GM21526 (cell line): Measurements from ENCODE around the gene ST3GAL2.

ENCODE experiments used
- ATAC-seq: cut with Tn5 transposase; IDR thresholded peaks from one replicate; pipeline ENCODE4 v1.9.1; 2021; ENCODE audit warnings: moderate library complexity; ENCODE audit not compliant: unreplicated experiment, low FRiP score

ST3GAL2 gene

DNA sequence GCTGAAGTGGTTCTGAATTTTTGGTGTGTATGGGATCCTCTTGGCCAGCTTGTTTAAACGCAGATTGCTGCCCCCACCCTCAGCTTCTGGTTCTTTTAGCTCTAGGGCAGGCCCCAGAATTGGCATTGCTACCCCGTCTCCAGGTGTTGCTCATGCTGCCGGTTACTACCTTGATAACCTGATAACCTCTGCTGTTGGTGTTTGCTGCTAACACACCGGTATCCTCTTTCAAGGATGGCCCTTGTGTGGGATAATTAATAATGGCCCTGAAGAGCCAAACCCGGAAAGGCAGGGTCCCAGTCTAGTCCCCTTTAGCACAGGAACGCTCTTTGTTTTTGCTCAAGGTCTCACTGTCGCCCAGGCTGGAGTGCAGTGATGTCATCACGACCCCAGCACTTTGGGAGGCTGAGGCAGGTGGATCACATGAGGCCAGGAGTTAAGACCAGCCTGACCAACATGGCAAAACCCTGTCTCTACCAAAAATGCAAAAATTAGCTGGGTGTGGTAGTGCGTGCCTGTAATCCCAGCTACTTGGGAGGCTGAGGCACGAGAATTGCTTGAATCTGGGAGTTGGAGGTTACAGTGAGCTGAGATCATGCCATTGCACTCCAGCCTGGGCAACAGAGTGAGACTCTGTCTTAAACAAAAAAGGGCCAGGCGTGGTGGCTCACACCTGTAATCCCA lies 1.3 kb upstream of the ST3GAL2 start:
- ATAC-seq: no peak

DNA sequence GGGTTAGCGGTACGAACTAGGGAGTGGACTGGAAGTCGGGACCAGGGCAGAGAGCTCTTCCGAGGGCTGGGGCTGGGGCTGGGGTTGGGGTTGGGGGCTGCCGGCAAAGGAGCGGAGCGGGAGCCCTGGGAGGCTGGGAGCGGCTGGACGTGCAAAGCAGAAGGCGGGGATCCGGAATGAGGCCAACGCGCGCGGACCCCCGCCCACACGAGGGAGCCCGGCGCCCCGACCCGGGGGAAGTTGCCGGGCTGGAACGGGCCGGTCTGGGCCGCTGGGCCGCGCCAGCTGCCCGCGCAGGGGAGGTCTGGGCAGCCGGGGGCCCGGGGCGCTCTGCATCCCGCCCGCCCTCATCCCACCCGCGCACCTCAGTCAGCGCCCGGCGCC lies 323 bp downstream of the ST3GAL2 start:
- ATAC-seq: peak; percentile 18

GRCh38 chr16:70437582-70438557 lies 1.0 kb downstream of the ST3GAL2 start:
- no peak for ATAC-seq

DNA sequence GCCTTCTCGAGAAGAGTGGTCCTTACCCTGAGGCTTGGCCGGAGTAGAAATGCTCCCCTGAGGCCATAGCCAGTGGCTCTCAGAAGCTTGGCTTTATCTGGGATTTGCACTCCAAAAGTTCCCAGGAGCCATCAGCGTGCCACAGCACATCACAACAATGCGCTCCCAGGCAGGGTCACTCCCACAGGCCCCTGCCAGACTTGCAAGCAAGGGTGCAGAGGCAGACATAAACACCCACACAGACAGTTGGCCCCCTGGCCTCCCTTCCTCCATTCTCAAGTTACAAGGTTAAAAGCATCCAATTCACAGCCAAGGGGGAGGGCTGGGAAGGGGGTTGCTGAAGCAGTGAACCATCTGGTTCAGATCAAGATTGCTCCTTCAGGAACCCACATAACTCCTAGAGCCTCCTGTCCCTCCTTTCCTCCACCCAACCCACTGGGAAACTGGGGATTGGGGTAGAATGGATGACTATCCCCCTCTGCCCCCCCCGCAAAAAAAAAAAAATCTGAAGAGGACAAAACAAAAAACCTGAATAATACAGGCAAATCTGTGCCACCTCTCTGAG lies 1.8 kb downstream of the ST3GAL2 start:
- no peak for ATAC-seq

DNA sequence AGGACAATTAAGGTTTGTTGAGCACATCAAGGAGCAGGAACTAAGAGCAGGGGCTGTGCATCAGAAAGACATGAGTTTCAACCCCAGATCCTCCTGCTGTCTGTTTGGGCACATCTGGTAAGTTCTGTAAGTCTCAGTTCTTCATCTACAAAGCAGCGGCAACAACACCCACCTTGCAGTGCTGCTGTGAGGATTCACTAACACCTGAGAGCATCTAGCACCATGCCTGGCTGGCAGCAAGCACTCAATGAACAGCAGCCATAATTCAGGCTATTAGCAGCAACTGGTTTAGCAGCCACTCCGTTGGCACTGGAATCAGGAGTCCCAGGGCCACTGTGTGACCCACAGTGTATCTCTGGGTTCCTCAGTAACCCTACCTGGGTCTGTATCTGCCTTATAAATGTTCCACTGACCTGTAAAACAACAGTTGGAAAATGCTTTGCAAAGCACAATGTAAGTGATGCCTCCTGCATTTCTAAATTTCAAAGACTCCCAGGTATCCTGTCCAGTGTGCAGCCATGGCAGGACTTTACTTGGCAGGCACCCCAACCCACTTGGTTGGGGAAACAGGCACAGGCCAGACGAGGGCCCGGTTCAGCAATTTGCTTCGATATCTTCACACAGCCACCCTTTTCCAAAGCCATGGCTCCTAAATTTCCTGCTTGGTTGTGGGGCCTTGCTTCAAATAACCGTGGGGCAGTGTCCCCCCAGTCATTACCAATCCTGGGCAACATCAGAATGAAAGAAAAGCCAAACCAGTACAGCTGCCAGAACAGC lies 4.2 kb downstream of the ST3GAL2 start:
- no peak for ATAC-seq

GRCh38 chr16:70433458-70434103 lies 5.3 kb downstream of the ST3GAL2 start:
- no peak for ATAC-seq

DNA sequence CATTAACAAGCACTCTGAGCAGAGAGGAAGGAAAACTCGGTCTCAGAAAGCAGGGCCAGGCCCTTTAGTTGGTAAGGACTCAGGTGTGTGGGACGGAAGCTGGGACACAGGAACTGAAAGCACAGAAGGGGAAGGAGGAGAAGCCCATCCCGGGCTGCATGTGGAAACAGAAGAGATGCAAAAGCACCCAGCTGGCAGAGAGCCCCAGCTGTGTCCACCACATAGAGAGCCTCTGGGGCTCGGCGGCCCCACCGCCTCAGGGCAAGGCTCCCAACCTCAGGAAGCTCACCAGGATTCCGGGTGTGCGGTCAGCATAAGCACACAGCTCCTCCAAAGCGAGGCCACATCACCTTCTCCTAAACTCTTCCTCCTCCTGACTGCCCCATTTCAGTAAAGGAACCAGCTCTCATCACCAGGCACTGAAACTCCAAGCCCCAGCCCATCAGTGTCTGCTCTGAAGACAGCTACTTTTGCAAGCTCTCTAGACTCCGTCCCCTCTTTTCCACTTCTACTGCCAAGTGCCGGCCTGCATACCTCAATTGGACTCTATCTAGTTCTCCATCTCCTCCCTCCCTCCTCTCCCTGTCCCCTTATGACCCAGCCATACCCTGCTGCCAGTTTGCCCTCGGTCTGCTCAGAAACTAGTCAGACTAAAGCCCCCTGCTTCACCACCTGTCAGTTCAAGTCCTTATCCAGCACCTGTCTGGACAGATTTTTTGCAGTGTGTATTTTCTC lies 6.0 kb downstream of the ST3GAL2 start:
- no peak for ATAC-seq

- no peak for ATAC-seq
Observed at GRCh38 chr16:70432356-70432722, 6.6 kb downstream of the ST3GAL2 start.

GRCh38 chr16:70430667-70431536 lies 8.0 kb downstream of the ST3GAL2 start:
- ATAC-seq: peak; percentile 50

DNA sequence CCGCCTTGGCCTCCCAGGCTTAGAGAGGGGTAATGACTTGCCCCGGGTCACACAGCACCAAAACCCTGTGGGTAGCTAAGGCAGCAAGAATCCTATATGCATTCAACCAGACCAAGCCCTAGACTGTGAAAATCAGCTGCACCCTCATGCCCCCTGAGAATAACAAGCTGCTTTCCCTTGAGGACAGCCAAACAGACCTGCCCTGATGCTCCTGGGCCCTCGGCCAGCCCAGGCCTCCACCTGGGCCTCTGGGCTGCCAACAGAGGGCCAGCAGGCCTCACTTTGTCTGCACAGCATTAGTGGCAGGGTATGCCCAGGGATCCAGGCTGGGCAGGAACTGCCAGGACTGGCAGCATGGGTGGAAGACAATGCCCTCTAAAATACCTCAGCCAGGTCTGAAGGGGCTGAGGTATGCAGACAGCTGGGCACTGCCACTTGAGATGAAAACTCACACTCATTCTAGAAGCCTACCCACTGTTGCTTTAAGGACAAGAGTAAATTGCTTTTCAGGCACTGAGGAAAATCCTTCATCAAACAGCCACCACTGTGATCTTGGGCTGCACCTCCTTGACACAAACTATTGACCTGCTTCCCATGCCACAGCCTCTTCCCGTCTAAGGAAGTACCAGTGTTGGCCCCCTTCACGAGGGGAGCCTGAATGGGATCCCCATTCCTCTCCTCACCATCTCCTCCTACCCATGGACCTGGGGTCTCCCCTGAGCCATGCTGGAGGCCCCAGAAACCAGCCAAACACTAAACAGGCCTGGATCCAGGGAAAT lies 8.8 kb downstream of the ST3GAL2 start:
- ATAC-seq: no peak

DNA sequence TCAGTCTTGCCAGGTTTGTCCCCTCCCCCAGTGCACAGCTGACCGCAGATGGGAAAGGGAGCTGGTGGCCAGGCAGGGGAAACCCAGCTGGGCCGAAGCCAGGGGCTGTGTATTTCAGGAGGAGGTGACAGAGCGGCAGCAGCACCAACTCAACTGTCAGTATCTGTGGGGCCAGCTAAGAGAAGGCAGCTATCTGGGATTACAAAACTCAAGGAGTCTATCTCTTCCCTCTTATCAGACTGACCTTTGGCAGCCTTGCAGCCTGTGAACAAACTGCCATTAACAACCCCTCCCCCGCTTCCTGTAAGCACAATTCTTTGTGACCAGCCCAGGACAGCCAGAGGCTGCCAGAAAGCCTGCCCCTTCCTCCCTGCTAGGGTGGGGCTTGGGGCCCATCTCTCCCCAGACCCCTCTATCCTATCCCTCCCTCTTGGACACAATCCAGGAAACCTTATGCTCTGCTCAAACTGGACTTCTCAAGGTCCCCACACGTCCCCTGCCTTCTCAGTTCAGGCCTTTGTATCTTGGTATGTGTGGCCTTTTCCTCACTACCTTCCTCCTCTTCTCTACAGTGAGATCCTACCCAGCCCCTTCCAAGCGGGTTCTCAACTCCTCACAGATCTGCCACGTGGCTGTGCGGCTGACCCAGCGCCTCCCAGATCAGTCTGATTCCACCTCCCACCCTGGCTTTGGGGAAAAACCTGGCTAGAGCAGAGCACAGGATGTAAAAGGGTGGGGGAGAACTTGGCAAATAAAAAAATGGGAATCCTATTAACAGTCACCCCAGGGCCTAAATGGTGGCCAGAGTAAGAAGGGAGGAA lies 10.5 kb downstream of the ST3GAL2 start:
- ATAC-seq: no peak

DNA sequence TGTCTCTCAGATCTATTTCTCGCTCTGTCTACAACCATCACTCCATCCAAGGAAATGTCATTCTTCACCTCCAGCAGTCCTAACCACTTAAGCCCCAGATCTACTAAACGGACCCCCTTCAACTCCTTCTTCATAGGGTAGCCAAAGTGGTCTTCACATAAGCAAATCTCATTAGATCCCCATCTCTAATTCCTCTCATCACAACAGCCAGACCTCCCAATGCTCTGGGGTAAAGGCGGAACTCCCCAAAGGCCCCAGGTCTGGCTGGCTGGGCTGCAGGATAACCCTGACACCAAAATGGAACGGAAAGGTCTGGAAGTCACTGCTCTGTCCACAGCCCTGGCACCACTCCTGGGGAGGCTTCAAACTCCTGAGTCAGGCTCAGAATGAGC lies 11.1 kb downstream of the ST3GAL2 start:
- no peak for ATAC-seq

- no peak for ATAC-seq
Observed at GRCh38 chr16:70422543-70422942, 16.4 kb downstream of the ST3GAL2 start.

GRCh38 chr16:70421473-70422311 lies 17.2 kb downstream of the ST3GAL2 start:
- no peak for ATAC-seq

DNA sequence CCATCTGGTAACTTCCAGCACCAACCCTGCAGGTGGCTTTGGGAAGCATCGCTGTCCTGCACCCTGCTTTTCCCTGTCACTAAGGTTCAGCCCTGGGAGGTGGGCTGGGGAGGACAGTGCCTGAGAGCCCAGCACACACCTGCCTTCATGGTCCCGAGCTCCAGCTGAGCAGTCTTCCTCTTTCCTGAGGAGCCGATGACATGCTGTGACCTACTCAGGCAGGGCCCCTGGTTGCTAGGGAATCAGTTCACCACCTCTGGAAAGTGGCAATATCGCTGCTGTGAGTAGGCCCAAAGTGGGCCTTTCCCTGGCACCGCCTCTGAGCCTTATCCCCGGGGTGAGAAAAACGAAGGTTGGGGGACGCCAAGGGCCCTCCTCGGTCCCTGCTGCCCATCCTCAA lies 17.9 kb downstream of the ST3GAL2 start:
- ATAC-seq: no peak
